Fibroblast of gingiva (primary cell): Measurements from ENCODE around the gene NOS1AP.
"Not testable (repeated sequence)": the region's sequence is repeated elsewhere in the genome, so short reads cannot be mapped to it uniquely, and the experiment has no call there.

Source experiments
- DNase-seq: peaks from one replicate; pipeline ENCODE4 v3.0.0-alpha.2; 2011; ENCODE audit warnings: low read depth

NOS1AP gene

DNA sequence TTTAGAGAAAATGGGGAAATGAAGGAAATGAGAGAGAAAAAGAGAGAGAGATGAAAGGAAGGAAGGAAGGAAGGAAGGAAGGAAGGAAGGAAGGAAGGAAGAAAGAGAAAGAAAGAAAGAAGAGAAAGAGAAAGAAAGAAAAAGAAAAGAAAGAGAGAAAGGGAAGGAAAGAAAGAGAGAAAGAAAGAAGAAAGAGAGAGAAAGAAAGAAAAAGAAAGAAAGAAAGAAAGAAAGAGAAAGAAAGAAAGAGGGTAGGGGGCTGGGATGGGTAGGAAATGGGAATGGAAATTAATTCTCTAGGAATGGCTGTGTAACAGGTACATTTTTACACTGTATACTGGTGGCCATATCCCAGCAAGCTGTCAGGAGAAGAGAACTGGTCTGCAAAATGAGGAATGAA is 346.7 kb downstream of the NOS1AP start:
- DNase-seq: no peak

DNA sequence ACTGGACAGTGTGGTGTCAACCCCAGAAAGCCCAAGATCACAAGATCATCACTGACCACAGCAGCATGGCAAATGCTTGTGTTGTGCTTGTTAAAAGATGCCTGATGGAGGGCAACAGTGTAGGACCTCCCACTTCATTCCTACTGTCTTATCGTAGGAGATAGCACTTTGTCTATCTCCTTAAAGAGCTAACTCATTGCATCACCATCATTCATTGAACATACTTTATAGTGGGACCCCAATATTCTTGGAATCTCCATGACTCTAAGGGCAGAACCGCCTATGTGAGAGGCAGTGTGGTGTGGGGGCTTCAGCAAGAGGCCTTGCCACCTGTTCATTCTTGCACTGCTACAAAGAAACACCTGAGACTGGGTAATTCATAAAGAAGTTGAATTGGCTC is 347.4 kb downstream of the NOS1AP start:
- DNase-seq: no peak

DNA sequence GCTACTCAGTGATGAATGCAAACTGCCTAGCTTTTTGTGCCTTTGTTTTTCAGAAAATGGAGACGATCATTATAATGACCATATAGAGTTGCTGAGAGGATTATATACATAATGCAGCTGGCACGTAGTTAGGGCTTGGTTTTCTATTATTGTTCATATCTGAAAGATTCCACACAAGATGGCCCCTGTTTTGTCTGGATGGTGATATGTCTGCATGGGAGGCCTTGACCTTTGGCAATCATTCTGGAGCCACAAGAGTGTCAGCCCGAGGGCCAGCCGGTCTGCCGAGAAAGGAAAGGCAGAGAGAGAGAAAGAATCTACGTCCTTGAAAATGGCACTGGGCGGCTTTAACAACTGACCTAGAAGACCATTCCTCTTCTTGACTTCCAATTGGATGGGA is 348.2 kb downstream of the NOS1AP start:
- DNase-seq: no peak

DNA sequence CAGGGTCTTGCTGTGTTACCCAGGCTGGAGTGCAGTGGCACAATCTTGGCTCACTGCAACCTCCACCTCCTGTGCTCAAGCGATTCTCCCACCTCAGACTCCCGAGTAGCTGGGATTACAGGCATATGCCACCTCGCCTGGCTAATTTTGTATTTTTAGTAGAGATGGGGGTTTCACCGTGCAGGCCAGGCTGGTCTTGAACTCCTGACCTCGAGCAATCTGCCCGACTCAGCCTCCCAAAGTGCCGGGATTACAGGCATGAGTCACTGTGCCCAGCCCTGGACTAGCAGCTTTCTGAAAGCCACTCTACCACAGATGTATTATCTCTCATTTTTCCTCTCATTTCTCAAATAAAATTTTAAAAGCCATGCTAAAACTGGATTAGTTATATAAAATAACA is 349.1 kb downstream of the NOS1AP start:
- not testable (repeated sequence) for DNase-seq

DNA sequence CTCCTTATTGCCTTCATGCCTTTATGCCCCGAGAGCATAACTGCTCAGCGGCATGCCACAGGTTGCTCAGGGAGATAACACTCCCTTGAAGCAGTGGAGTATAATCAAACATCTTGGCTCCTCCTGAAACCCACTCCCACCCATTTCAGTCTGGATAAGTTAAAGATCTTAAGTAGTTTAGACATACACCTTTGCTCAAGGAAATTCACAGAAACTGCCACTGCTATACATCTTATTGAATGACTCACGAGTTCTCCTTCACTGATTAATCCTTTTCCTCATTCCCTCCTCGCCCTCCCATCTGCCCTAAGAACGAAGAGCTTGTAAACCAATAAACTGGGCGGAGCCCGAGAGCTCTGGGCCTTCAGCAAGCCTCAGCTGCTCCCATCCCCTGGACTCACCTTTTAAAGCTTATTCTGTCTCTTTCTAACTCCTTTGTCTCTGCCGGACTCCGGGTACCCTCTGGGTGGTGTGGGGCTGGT is 350.0 kb downstream of the NOS1AP start:
- DNase-seq: not testable (repeated sequence)
